Vagina (tissue), 2 donors: ENCODE measurements around the gene CFDP1.

Experiments used
- CTCF ChIP-seq, 3 experiments: fragments of 450-650 bp in 2 of 3; fragments of 200-600 bp in 1 of 3; sonication (generic) in 1 of 3; IDR thresholded peaks; one replicate each; pipeline ENCODE4 v1.5.1; 2017 to 2019; ENCODE audit warnings: antibody characterized with exemption in 3 of 3, mild to moderate bottlenecking in 2 of 3, moderate library complexity in 2 of 3
- POLR2AphosphoS5 ChIP-seq, 2 donors: sonication (generic); formaldehyde crosslinking; IDR thresholded peaks; one replicate each; pipeline ENCODE4 v1.9.0; 2017; ENCODE audit warnings: antibody characterized with exemption in 2 of 2, mild to moderate bottlenecking in 2 of 2, low read depth in 1 of 2; ENCODE audit not compliant: insufficient read depth in 1 of 2

GRCh38 chr16:75266738-75267630 lies 166.3 kb downstream of the CFDP1 start:
- TF ChIP-seq CTCF (IDR thresholded peaks at IDR 0.05) (no peak), POLR2AphosphoS5 (IDR thresholded peaks at IDR 0.05; ENCODE audit: insufficient read depth in 1 of 2, low read depth in 1 of 2) (no peak)
